Suprapubic skin (tissue), 3 donors: Measurements from ENCODE around the gene SYTL1.

Experiments used
- CTCF ChIP-seq, 2 donors: fragments of 200-600 bp in 1 of 2; fragments of 450-650 bp in 1 of 2; sonication (generic) in 1 of 2; IDR thresholded peaks; one replicate each; pipeline ENCODE4 v1.5.1; 2016 to 2019; ENCODE audit warnings: antibody characterized with exemption in 2 of 2, mild to moderate bottlenecking in 1 of 2, moderate library complexity in 1 of 2
- POLR2A ChIP-seq, 2 donors: fragments of 450-650 bp; IDR thresholded peaks; one replicate each; pipeline ENCODE4 v1.6.1; 2017; ENCODE audit warnings: antibody characterized with exemption in 2 of 2, mild to moderate bottlenecking in 2 of 2, moderate library complexity in 2 of 2

DNA sequence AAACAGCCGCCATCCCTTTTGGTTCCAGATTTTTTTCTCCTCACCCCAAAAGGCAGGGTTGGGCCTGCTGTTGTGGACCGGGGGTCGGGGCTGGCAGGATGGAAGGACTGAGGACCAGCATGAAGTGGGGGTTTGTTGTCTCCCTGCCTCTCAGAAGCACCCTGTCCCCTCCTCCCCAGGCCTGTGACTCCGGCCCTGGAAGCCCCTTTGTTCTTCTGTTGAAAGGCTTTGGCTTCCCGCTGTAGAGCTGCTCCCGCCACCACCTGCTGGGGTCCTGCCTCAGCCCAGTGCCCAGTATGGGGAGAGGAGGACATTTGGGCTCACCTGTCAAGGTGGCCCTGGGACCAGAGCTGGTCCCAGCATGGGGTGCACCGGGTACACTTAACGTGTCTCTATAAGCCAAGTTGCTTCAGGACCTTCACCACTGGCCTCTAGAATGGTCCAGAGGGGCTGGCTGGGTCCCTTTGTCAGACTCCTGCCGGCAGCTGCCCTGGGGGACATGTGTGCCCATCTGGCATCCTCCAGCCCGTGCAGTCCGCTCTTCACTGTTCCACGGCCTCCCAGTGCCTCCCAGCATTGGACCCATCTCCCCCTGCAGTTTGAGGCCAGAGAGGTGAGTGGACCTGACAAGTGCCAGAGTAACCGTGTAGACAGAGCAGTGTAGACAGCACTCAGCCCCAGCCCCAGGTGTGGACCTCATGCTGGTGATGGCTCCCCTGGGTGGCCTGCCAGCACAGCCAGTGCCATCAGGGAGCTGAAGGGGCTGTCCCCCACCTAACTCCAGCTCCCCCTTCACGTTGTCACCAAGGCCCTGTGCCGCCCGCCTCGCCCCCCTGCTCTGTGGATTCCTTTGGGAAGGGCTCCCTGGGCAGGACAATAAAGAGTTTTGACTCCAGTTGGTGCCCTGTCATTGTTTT is 6.1 kb upstream of the SYTL1 start:
- TF ChIP-seq POLR2A (IDR thresholded peaks at IDR 0.05) = no peak
- no peak for TF ChIP-seq CTCF (IDR thresholded peaks at IDR 0.05)
